PC-3 (cell line): ENCODE results near the gene HEXD.

Source experiments
- EZH2 ChIP-seq: fragments of 300-600 bp; sonication (generic); IDR thresholded peaks from one replicate; pipeline ENCODE4 v1.6.1; 2017; ENCODE audit warnings: antibody characterized with exemption, mild to moderate bottlenecking, low read length; ENCODE audit not compliant: unreplicated experiment
- TF ChIP-seq, protein P1 (sequence below): fragments of 300-600 bp; sonication (generic); conservative IDR thresholded peaks from 2 replicates; pipeline ENCODE4 v1.5.1; 2017; ENCODE audit warnings: antibody characterized with exemption, low read depth, mild to moderate bottlenecking, low read length

DNA sequence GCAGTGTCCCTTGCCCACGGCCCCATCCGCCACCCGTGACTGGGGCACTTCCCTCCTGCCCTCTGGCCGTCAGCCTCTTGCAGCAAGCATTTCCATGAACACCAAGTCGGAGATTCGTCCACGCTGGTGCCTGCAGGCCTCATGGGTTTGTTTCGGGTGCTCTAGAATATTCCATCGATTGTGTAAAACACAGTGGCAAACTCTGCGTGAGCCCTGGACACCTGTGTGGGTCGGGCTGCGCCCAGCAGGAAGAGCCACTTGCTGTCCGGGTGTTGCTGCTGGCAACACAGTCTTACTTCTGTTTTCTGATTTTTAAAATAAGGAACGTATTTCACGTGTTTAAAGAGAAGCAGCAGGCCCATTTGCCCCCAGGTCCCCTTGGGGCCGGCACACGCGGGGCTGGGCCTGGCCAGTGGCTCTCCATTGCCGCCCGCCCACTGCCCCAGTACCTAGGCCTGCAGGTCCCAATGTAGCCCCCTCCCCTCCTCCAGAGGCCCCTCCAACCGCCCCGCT lies 22.4 kb downstream of the HEXD start:
- TF ChIP-seq EZH2 = no peak
- TF ChIP-seq, protein P1, sequence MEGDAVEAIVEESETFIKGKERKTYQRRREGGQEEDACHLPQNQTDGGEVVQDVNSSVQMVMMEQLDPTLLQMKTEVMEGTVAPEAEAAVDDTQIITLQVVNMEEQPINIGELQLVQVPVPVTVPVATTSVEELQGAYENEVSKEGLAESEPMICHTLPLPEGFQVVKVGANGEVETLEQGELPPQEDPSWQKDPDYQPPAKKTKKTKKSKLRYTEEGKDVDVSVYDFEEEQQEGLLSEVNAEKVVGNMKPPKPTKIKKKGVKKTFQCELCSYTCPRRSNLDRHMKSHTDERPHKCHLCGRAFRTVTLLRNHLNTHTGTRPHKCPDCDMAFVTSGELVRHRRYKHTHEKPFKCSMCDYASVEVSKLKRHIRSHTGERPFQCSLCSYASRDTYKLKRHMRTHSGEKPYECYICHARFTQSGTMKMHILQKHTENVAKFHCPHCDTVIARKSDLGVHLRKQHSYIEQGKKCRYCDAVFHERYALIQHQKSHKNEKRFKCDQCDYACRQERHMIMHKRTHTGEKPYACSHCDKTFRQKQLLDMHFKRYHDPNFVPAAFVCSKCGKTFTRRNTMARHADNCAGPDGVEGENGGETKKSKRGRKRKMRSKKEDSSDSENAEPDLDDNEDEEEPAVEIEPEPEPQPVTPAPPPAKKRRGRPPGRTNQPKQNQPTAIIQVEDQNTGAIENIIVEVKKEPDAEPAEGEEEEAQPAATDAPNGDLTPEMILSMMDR = no peak
